Dermis blood vessel endothelial cell (primary cell): ENCODE data around the gene MESD. TPM values are rescaled to one million over a fixed set of nuclear protein-coding genes. Genes with fewer than 3 reads are reported as not detected.

Experiments used
- DNase-seq: peaks from one replicate; pipeline ENCODE4 v3.0.0; 2010
- total RNA-seq: library from RNA; depleted of rRNA; stranded (reverse); fragments of >200 nt; gene quantifications from 2 replicates; pipeline ENCODE4 v1.2.3, GENCODE V29; 2014

MESD gene
- total RNA-seq, 1 donor from 2014 or later, result 17.0 TPM

- no peak for DNase-seq
Observed at GRCh38 chr15:80932513-80932815, 57.2 kb downstream of the MESD start.

- no peak for DNase-seq
Observed at GRCh38 chr15:80931721-80932512, 57.7 kb downstream of the MESD start.

- no peak for DNase-seq
Observed at GRCh38 chr15:80931191-80931590, 58.4 kb downstream of the MESD start.

GRCh38 chr15:80929689-80930088 is 59.9 kb downstream of the MESD start:
- DNase-seq, result no peak

- DNase-seq, result no peak
Observed at GRCh38 chr15:80929225-80929624, 60.4 kb downstream of the MESD start.

GRCh38 chr15:80926126-80926525 is 63.5 kb downstream of the MESD start:
- no peak for DNase-seq

GRCh38 chr15:80925597-80926059 is 64.0 kb downstream of the MESD start:
- DNase-seq, result no peak

- DNase-seq, result no peak
Observed at GRCh38 chr15:80924278-80924677, 65.3 kb downstream of the MESD start.

- no peak for DNase-seq
Observed at GRCh38 chr15:80923668-80924067, 66.0 kb downstream of the MESD start.

- no peak for DNase-seq
Observed at GRCh38 chr15:80921736-80922410, 67.7 kb downstream of the MESD start.

GRCh38 chr15:80920271-80920699 is 69.3 kb downstream of the MESD start:
- DNase-seq, result no peak

GRCh38 chr15:80918196-80918783 is 71.3 kb downstream of the MESD start:
- DNase-seq, result no peak

GRCh38 chr15:80916056-80916455 is 73.6 kb downstream of the MESD start:
- no peak for DNase-seq

GRCh38 chr15:80915472-80915871 is 74.1 kb downstream of the MESD start:
- no peak for DNase-seq

- DNase-seq, result no peak
Observed at GRCh38 chr15:80913541-80913940, 76.1 kb downstream of the MESD start.

- DNase-seq, result no peak
Observed at GRCh38 chr15:80912673-80913072, 76.9 kb downstream of the MESD start.

GRCh38 chr15:80911821-80912220 is 77.8 kb downstream of the MESD start:
- no peak for DNase-seq

GRCh38 chr15:80906159-80906766 is 83.4 kb downstream of the MESD start:
- no peak for DNase-seq

- no peak for DNase-seq
Observed at GRCh38 chr15:80904998-80905397, 84.6 kb downstream of the MESD start.

GRCh38 chr15:80902298-80902801 is 87.3 kb downstream of the MESD start:
- DNase-seq, result no peak

GRCh38 chr15:80898040-80898439 is 91.6 kb downstream of the MESD start:
- DNase-seq, result no peak
